Testis (tissue), 3 donors: ENCODE results near the gene ST6GALNAC5. TPM values are rescaled to one million over a fixed set of nuclear protein-coding genes. Genes with fewer than 3 reads are reported as not detected.

ENCODE experiments used
- DNase-seq: peaks from one replicate; pipeline ENCODE4 v3.0.0-alpha.2; 2019
- H3K27ac ChIP-seq, 2 donors: fragments of 200-600 bp; sonication (generic); one replicate each; pipeline ENCODE4 v1.5.1; 2019
- H3K27me3 ChIP-seq: fragments of 200-600 bp; sonication (generic); one replicate; pipeline ENCODE4 v1.5.1; 2019
- H3K36me3 ChIP-seq: fragments of 200-600 bp; sonication (generic); one replicate; pipeline ENCODE4 v1.5.1; 2017; ENCODE audit warnings: low read depth; ENCODE audit errors: missing control alignments
- H3K4me1 ChIP-seq: fragments of 200-600 bp; sonication (generic); one replicate; pipeline ENCODE4 v1.5.1; 2019
- H3K4me3 ChIP-seq, 2 donors: fragments of 200-600 bp; sonication (generic); one replicate each; pipeline ENCODE4 v1.5.1; 2017 to 2019
- H3K9me3 ChIP-seq: fragments of 200-600 bp; sonication (generic); one replicate; pipeline ENCODE4 v1.5.1; 2017
- POLR2A ChIP-seq: fragments of 450-650 bp; IDR thresholded peaks from one replicate; pipeline ENCODE4 v1.6.1; 2017; ENCODE audit warnings: antibody characterized with exemption, mild to moderate bottlenecking, moderate library complexity
- WGBS, 2 donors: methylation state at CpG; one replicate each; pipeline ENCODE4 v1.1.5; 2018; 5-methylcytosine and 5-hydroxymethylcytosine counted together
- intact Hi-C: fragments of 100-400 bp; cut with DNase I; formaldehyde crosslinking; loops from one replicate; pipeline ENCODE4 v1.15.1; 2023; ENCODE audit warnings: low total_unique reads
- polyA plus RNA-seq: library from polyadenylated mRNA; stranded (reverse); fragments of 350-450 nt; fragmentation: Illumina TruSeq; extraction: RNeasy Lipid Tissue Mini Kit (QIAGEN cat#74804); gene quantifications from one replicate; pipeline ENCODE4 v1.2.3, GENCODE V29; 2014; ENCODE audit warnings: low read depth, low replicate concordance; ENCODE audit not compliant: insufficient read depth
- total RNA-seq, 2 donors: library from RNA; depleted of rRNA; stranded (reverse); fragments of >200 nt; gene quantifications; one replicate each; pipeline ENCODE4 v1.2.3, GENCODE V29; 2016
- TF ChIP-seq, protein P1 (sequence below), 3 experiments: fragments of 450-650 bp in 2 of 3; fragments of 200-600 bp in 1 of 3; sonication (generic) in 1 of 3; IDR thresholded peaks; one replicate each; pipeline ENCODE4 v1.5.1; 2016 to 2019; ENCODE audit warnings: antibody characterized with exemption in 3 of 3, mild to moderate bottlenecking in 2 of 3, moderate library complexity in 1 of 3

ST6GALNAC5 gene
- total and polyA plus RNA-seq, 3 donors from 2014 or later = 3.1 to 26.6 (median 11.1) TPM

GRCh38 chr1:77010937-77011336 is 143.7 kb downstream of the ST6GALNAC5 start:
- H3K27ac ChIP-seq = no peak overlapping the region
- no peaks in the 10 kb centered on the region for H3K27me3 ChIP-seq
- no peak overlapping the region for H3K4me3 ChIP-seq
- TF ChIP-seq, protein P1, sequence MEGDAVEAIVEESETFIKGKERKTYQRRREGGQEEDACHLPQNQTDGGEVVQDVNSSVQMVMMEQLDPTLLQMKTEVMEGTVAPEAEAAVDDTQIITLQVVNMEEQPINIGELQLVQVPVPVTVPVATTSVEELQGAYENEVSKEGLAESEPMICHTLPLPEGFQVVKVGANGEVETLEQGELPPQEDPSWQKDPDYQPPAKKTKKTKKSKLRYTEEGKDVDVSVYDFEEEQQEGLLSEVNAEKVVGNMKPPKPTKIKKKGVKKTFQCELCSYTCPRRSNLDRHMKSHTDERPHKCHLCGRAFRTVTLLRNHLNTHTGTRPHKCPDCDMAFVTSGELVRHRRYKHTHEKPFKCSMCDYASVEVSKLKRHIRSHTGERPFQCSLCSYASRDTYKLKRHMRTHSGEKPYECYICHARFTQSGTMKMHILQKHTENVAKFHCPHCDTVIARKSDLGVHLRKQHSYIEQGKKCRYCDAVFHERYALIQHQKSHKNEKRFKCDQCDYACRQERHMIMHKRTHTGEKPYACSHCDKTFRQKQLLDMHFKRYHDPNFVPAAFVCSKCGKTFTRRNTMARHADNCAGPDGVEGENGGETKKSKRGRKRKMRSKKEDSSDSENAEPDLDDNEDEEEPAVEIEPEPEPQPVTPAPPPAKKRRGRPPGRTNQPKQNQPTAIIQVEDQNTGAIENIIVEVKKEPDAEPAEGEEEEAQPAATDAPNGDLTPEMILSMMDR (IDR thresholded peaks at IDR 0.05) = no peak
- no peak for TF ChIP-seq POLR2A
- H3K4me1 ChIP-seq = no peaks in the 10 kb centered on the region
- WGBS, 2 donors = 71 to 87% methylated on average over 8 of the region's 8 CpGs
- no peak for DNase-seq
- H3K36me3 ChIP-seq = no peaks in the 10 kb centered on the region
- intact Hi-C loops = no loop called here
- H3K9me3 ChIP-seq = no peaks in the 10 kb centered on the region

DNA sequence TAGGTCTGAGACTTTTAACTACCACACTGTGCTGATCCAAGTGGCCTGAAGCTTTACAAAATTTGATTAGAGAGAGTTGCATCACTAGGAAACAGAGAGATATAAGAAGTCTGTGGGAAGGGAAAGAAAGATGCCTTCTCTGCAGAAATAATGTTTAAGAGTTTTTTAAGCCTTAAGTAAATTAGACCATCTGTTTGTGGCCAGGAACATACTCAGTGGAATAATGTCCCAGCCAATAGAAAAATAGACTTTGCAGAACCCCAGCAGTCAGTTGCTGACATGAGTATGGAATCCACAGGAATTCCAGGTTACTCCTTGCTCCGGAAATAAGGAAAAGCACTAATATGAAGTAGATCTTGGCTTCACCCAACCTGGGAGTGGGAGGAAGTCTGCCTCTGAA is 144.8 kb downstream of the ST6GALNAC5 start:
- H3K4me3 ChIP-seq = no peak overlapping the region
- no peak overlapping the region for H3K27ac ChIP-seq
- H3K4me1 ChIP-seq = no peaks in the 10 kb centered on the region
- TF ChIP-seq, protein P1 (IDR thresholded peaks at IDR 0.05) = no peak
- TF ChIP-seq POLR2A = no peak
- 60 to 73% methylated on average over 1 of the region's 1 CpG for WGBS, 2 donors
- no peaks in the 10 kb centered on the region for H3K27me3 ChIP-seq
- no peaks in the 10 kb centered on the region for H3K36me3 ChIP-seq
- H3K9me3 ChIP-seq = no peaks in the 10 kb centered on the region
- no peak for DNase-seq
- intact Hi-C loops = no loop called here

GRCh38 chr1:77014073-77014788 is 147.0 kb downstream of the ST6GALNAC5 start:
- Histone ChIP-seq H3K4me3 (no peak overlapping the region), H3K27ac (no peak overlapping the region), H3K36me3 (no peaks in the 10 kb centered on the region), H3K27me3 (no peaks in the 10 kb centered on the region), H3K9me3 (no peaks in the 10 kb centered on the region), H3K4me1 (no peaks in the 10 kb centered on the region)
- intact Hi-C loops = no loop called here
- DNase-seq = no peak
- TF ChIP-seq, protein P1 (IDR thresholded peaks at IDR 0.05) = no peak
- no peak for TF ChIP-seq POLR2A
- WGBS, 2 donors = 88 to 93% methylated on average over 5 of the region's 5 CpGs

- H3K27me3 ChIP-seq = no peaks in the 10 kb centered on the region
- 73 to 100% methylated on average over 2 of the region's 2 CpGs for WGBS, 2 donors
- no peak for DNase-seq
- no peaks in the 10 kb centered on the region for H3K9me3 ChIP-seq
- H3K36me3 ChIP-seq = no peaks in the 10 kb centered on the region
- H3K27ac ChIP-seq = no peak overlapping the region
- no peak overlapping the region for H3K4me3 ChIP-seq
- TF ChIP-seq POLR2A = no peak
- TF ChIP-seq, protein P1 (IDR thresholded peaks at IDR 0.05) = no peak
- H3K4me1 ChIP-seq = no peaks in the 10 kb centered on the region
- intact Hi-C loops = no loop called here
Observed at GRCh38 chr1:77015748-77016341, 148.6 kb downstream of the ST6GALNAC5 start.
